SKM-1 treated with dmso at 0.1 percent for 144 hours (cell line): ENCODE results near the gene MEOX2.

Experiments
- DNase-seq: peaks from one replicate; lab custom pipeline; 2025; ENCODE audit not compliant: unreplicated experiment; lab: John Stamatoyannopoulos, UW

The MEOX2 gene

DNA sequence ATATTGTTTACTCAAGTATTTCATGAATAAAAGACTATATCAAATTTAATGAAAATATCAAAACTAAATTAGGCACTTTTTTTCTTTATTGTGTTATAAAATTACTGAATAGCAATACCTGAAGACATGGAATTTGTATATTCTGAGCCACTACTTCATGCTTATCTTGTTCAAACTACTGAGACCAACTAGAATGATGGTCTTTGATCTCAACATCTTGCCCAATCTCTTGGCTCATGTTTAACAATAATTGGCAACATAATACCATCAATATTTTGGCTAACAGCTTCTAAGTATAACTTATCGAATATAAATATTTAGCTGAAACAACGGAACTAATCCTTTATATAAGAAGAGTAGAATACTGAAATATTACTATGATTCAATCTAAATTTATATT lies 68.2 kb downstream of the MEOX2 start:
- no peak for DNase-seq

DNA sequence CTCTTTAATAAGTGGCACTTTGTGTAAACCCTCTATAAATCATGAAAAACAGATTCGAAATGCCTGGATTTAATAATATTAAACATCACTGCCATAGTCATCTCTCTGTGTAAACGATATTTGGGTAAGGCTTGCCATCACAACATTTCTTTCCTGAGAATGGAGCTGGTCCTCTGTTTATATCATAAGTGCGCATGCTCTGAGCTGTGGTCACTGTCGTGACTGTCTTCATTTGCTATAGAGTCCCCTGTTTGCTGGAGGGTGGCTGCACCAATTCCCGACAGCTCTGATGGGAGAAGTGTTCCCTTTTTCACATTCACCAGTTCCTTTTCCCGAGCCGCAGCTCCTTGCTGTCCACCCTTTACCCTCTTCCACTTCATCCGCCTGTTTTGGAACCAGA lies 74.3 kb downstream of the MEOX2 start:
- no peak for DNase-seq

DNA sequence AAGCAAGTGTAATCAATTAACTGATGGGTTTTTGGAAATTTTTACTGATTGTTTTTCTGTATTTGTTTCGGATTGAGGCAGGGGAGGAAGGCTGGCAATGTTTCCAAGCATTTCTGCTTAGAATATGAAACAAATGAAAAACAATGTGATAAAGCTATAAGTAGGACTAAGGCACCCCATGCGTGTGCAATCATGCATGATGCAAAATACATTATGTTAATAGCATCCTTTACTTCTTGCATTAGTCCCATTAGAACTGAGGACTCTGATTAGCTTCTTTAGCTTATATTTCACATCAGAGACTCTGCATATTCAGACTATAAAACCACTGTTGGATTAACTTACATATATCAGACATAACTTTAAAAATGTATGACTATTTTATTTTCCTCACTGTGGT lies 76.0 kb downstream of the MEOX2 start:
- no peak for DNase-seq

DNA sequence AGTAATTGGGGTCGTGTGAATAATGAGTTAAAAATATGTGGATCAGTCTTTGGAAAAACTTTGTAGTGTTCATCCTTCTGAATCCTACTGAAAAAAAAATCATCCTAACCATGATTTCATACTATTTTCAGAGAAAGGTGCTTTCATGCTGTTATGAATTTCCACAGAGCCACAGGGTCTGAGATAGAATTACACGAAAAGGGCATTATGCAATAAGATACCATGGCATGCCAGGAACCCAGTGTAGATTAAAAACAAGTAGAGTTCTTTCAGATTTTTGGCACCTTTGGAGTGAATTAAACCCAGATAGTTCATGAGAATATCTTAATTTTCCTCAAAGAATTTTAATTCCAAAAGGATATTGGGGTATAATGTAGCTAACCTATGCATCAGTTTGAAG lies 77.2 kb downstream of the MEOX2 start:
- no peak for DNase-seq

DNA sequence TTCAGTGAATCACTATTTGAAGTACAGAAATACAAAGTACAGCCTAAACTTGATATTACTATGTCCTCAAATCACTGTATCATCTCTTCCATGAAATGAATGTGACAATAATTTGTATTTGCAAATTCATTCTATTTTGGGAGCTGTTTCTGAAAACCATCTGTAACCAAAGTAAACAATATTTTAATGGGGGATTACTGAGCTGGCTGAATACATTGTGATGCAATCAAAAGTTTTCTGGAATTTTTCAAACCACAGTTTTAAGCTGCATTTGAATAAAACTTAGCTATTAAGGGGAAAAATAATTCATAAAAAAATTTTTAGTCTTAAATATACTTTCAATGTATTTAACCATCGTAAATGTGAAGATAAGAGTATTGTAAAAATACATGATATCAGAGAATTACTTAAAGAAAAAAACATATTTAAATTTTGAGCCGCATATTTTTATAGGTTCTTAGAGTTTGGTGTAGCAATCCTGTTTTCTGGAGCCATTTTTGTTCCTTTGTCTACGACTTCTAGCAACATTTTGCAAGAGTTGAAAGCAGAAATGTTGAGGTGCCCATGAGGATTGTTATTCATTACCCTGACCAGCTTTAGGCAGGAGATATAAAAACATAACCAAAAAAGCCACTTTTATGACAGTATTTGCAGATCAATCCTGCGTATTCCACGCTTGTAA lies 78.8 kb downstream of the MEOX2 start:
- DNase-seq = peak; percentile 18

DNA sequence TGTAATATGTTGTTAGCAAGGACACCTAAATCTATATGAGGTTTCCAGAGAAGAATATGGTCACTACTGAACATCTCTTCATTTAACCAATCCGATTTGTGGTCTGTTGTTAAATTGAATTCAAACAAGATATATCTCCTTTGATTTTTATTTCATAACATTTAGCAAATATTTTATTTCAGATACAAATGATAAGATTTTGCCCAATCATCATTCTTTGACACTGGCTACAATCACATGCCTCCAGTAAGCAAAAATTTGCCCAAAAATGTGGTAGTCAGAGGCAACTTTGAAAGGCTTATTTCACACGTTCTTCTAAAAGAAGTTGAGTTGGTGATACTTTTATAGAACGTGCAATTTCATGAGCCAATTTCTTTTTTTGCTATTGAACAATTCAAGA lies 79.9 kb downstream of the MEOX2 start:
- no peak for DNase-seq

DNA sequence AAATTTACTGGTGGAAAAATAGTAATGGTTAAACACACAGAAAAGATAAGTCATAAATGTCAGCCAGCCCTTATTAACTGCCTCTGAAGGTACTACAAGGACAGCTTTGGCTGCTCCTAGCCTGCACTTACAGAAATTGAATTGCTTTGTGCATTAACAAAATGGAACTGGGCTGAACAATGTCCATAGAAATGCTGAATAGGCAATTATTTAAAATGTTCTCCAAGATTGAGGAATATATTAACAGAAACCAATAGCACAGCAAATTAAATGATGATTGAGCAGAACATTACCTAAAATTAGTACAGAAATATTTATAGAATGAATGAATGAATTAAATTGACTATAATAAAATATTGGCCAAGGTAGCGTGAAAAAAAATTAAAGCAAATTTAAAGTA lies 82.3 kb downstream of the MEOX2 start:
- no peak for DNase-seq

DNA sequence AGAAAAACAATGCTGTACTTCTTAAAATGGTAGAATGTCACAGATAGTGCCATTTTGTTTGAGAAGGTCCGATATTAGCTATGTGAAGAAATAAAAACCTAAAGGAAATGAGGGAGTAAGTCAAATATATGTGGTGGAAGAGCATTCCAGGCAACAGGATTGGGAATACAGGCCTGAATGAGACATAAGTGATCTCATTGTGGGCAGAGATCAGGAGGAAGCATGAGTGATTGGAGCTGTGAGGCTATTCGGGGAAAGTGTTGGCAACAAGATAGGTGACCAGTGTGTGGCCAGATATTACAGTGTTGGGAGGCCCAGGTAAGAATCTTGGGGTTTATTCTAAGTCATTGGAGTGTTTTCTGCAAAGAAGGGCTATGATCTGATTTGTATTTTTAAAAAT lies 83.4 kb downstream of the MEOX2 start:
- no peak for DNase-seq

DNA sequence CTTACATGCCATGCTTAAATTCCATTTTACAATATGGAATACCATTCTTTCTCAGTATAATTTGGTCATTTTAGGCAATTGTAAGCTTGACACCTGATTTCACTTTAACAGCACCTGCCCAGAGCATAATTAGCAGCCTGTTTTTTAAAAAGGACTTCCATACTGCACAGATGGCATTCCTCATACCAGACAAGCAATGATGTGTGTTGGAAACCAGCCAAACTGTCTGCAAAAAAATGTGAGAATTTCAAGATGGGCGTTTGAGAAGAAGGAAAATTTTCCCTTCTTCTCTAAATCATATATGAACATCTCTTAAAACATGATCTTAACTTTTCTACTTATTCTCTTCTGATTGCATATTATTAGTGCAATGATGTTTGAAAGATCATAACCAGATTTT lies 84.2 kb downstream of the MEOX2 start:
- no peak for DNase-seq

DNA sequence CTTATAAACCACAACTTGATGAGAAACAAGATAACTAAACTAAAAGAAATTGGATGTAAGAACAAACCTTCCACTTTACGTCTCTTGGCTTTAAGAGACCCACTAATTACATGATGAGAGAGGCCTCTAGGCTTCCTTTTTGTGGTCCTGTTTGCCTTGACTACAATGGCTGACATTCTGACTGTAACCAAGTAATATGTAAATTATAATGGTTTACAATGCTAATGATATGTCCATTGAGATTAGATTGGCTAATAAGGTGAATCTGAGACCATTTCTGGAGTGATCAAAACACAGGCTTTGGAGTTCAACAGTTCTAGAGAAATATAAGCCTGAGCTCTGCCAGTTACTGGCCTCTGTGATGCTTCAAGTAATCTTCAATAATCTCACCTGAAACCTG lies 85.3 kb downstream of the MEOX2 start:
- DNase-seq = no peak

DNA sequence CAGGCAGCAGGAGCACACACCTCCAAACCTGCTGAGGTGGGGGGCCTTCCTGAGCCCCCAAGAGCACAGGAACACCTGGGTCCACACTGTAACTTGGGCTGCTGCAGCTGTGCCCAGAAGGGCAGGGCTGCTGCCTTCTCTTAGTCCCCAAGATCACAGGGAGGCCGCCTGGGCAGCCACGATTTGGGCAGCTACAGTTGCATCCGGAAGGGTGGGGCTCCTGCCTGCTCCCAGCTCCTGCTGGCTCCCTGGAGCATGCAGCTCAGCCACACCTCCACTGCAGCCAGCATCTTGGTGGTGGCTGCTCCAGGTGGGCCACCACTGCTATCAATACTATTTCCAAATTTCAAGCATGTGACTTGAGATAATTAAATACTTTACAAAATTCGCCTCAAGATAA lies 86.2 kb downstream of the MEOX2 start:
- DNase-seq = no peak

DNA sequence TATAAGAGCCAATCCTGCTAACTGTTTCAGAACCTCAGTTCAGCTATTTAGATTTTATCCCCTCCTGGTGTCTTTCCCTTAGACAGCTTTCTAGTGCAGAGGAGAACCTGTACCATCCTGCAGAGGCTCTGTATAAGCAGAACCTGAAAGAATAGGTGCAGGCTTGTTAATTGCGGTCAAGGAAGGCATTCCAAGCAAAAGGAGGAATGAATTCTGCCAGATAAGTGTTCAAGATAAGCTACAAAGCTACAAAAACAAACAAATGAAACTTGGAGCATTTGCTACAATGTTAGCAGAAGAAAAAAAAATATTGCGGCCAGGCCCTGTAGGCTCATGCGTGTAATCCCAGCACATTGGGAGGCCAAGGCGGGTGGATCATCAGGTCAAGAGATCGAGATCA lies 92.0 kb downstream of the MEOX2 start:
- no peak for DNase-seq

DNA sequence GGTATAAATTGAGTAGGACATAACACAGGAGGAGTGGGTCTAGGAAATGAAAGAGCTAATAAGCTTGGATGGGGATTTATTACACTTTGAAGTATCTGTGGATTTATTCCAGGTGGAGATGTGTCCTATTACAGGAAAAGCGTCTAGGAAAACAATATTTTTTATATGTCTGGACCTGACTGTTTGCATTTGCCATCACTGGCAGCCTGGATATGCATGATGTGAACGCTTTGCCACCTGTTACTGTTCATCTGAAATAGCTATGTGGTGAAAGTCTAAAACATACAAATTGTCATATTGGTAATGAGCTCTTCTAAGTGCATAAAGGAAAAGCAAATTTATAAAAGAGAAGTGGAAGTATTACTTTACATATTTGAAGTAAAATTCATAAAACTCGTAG lies 93.1 kb downstream of the MEOX2 start:
- DNase-seq = no peak

DNA sequence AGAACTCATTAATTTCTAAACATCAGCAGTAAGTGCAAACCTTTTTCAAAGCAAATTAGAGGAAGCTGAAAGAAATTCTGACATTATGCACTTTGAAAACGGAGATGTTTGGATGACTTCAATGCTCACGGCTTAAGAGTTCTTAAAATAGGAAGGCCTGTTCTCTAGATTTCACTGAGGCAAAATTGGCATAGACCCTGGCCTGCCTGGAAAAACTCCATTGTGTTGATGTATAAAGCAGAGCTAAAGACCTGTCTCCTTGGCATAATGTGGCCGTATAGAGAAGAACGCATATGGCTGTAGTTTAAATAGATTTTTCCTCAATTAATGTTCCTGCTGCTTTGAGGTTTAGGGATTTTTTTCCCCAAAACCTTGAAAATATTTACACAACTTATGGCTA lies 100.2 kb downstream of the MEOX2 start:
- no peak for DNase-seq

DNA sequence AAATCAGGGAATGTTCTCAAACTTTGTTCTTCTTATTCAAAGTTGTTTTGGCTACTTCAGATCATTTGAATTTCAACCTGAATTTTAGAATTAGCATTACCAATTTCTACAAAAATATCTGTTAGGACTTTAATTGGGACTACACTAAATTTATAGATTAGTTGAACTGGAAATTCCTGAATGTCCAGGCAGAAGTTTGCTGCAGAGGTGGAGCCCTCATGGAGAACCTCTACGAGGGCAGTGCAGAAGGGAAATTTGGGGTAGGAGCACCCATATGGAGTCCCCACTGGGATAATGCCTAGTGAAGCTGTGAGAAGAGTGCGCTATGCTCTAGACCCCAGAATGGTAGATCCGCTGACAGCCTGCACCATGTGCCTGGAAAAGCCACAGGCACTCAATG lies 101.9 kb downstream of the MEOX2 start:
- DNase-seq = no peak

DNA sequence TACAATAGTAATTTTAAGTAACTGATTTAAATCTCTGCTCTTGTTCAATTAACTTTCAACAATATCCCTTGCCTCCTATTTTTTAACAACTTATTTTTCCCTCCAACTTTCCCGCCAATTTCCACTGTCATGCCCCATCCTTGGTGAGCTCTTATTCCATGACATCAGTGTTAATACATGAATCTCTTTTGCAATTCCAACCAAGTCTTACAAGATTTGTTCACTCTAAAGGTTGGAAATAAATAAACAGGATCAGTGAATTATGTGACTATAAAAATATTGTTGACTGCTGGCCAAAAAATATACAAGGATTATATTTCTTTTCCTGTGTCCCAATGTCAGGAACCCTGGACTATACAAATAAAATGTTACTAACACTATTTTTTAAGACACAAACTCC lies 103.7 kb downstream of the MEOX2 start:
- DNase-seq = no peak

DNA sequence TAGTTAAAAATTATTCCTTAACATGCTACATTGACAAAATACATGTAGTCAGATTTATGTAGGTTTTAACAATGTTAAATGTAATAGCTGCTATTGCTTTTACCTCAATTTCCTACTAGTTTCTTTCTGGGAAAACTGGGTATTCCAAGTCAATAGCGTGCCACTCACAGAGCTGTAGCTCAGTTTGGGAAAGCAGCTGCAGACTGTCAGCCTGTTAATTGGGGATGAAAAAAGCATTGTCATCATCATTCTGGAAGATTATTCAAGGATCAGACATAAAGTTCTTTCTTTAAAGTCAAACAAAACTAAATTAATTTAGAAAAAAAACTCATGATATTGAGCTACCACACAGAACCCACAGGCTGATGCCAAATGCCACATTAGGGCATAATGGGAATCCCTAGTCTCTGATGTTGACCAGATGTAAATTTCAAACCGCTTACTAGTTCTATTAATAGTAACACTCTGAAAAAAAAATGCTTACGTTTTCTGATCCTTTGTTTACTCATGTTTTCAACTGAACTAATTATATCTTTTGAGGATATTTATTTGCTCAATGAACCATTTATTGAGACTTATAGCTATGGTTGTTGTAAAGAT lies 105.0 kb downstream of the MEOX2 start:
- DNase-seq = no peak

DNA sequence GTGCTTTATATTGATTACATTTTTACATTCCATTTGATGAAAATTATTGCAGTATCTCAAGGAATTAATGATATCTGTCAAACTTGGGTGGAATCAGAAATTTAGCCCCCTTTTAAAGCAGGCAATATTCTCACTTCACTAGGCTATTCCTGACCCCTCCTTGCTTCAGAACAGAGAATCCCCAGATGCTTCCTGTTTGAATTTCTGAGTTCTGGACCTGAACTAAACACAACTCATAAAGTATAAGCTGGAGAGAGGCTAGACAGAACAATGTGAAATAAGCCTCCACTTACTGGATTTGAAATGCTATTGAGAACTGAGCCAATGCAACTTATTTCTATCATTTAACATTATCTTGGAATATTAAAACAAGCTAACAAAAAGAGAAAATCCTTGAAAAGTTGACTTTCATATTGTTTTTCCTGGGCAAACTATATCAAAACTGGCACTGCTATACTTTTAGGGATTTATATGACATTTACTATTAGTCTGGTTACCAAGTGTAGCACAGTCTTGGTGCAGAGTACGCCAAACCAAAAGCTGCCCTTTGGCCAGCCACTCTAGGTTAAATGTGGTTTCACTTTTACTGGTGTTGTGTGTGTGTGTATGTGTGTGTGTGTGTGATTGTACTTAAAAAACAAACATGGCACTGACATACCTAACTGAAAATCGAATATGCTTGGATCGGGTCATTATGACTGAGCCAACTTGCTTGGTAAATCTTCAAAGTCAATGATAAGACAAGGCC lies 105.7 kb downstream of the MEOX2 start:
- DNase-seq = no peak

DNA sequence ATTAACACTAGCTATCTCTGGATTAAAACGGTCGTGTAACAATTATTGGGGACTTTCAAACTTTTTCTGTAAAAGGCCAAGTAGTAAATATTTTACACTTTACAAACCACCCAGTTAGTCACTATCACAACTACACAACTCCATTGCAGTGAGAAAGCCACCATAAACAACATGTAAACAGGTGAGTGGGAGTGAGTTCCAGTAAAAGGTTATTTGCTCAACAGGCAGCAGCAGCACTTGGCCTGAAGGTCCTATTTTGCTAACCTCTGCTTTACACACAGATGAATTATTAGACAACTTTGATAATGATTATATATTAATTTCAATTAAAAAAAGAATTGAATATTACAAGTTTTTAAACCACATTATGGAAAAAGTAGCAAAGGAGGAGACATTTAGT lies 108.9 kb downstream of the MEOX2 start:
- DNase-seq = no peak

DNA sequence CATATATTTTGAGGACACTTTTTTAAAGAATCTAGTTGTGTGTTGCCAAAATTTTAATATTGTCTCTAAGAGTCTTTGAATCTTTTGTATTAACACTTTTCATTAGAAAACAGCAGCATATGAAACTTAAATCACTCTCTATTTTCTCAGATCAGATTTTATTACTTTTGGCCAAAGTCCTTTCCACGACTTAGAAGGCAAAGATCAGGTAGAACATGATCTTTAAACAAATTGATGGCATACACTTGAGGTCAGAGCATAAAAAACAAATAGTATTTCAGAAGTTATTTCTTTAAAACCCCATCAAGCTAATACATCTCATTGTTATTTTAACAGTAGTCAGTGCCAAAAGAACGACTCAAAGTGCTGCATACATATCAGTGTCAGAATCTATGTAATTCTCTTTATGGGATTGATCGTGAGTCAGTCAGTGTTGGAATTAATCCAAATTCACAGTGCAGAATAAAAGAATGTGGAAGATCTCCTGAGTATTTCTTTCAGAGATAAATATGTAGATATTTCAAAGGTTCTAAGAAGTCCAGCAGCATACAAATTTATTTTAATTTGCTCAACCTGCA lies 115.1 kb downstream of the MEOX2 start:
- no peak for DNase-seq

DNA sequence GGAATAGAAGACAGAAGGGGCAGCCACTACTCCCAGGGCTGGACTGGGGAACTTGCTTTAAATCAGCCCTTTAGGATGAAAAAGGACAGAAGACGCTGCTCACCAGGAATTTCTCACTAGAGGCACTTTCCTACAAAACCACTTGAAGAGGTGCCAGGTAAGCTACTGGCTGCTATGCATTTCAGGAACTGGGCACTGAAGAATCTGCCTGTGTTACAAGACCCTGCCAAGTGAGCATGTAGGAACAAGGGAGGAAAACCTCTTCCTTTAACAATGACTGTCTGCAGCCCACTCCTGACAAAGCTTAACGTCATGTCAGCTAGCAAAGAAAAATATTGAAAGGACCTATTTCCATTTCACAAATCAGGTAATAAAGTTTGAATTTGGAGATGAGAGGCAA lies 118.8 kb downstream of the MEOX2 start:
- DNase-seq = no peak

DNA sequence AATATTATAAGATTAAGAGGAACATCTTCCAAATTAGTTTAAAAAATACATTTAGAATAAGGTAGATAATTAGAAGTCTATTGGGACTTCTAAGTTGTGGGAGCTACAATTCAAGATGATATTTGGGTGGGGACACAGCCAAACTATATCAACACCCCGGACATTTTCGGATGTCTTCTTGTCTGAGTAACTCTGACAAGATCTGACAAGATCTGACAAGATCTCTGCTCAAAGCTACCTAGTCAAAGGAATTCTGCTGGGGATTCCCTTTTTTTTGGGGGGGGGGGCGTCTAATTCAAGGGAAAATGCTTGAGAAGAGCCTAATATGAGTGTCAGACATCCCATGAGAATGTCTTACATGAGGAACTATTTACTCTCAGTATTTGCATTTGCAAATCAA lies 119.4 kb downstream of the MEOX2 start:
- no peak for DNase-seq
